ENCODE data around the gene C10orf71. TPM values are rescaled to one million over a fixed set of nuclear protein-coding genes. Genes with fewer than 3 reads are reported as not detected.

C10orf71 gene
- total RNA-seq, 5 donors from 2014 or later (not counting 1 experiment from before 2014, with no cell fraction given): not detected

- no peak overlapping the region for H3K4me3 Mint-ChIP-seq
- H3K9me3 ChIP-seq: no peaks in the 10 kb centered on the region
- ChIA-PET POLR2A (no interaction called here), CTCF (no interaction called here)
- no peaks in the 10 kb centered on the region for H3K36me3 ChIP-seq (ENCODE audit: control insufficient read depth in 2 of 2, extremely low read depth in 1 of 2, insufficient read depth in 1 of 2, low read length in 1 of 2)
- no peak for ATAC-seq (replicated peaks in 1 of 4)
- no peak overlapping the region for H3K27ac Mint-ChIP-seq
- no peaks in the 10 kb centered on the region for H3K36me3 Mint-ChIP-seq
- H3K4me1 ChIP-seq (ENCODE audit: control insufficient read depth in 1 of 2, extremely low read depth in 1 of 2, insufficient read depth in 2 of 2, low read length in 2 of 2): peaks cover 14 to 23% of the 10 kb centered on the region in 2 experiments
- H3K27ac ChIP-seq (ENCODE audit: low read length): no peak overlapping the region
- no peak overlapping the region for H3K4me3 ChIP-seq (ENCODE audit: control insufficient read depth in 1 of 2, extremely low read depth in 1 of 2, low read length in 1 of 2)
- WGBS (ENCODE audit: insufficient coverage): no CpG with 5 or more reads among the region's 3 CpGs
- peaks cover 0 to 5% (median 3%) of the 10 kb centered on the region in 3 donors for H3K4me1 Mint-ChIP-seq
- peaks cover 0 to 6% of the 10 kb centered on the region in 2 donors for H3K27me3 Mint-ChIP-seq
- H3K27me3 ChIP-seq (replicated peaks in 1 of 2; ENCODE audit: control insufficient read depth in 2 of 2, extremely low read depth in 1 of 2, insufficient read depth in 2 of 2, low read length in 1 of 2): peaks cover 0 to 9% of the 10 kb centered on the region in 2 experiments
- no peak for DNase-seq
- H3K9me3 Mint-ChIP-seq: no peaks in the 10 kb centered on the region
Measured at GRCh38 chr10:49255883-49256282, 43.1 kb upstream of the C10orf71 start.

GRCh38 chr10:49257154-49257553 lies 41.8 kb upstream of the C10orf71 start:
- Histone ChIP-seq H3K4me3 (ENCODE audit: control insufficient read depth in 1 of 2, extremely low read depth in 1 of 2, low read length in 1 of 2) (no peak overlapping the region), H3K9me3 (no peaks in the 10 kb centered on the region), H3K27me3 (replicated peaks in 1 of 2; ENCODE audit: control insufficient read depth in 2 of 2, extremely low read depth in 1 of 2, insufficient read depth in 2 of 2, low read length in 1 of 2) (peaks cover 0 to 9% of the 10 kb centered on the region in 2 experiments), H3K27ac (ENCODE audit: low read length) (no peak overlapping the region), H3K36me3 (ENCODE audit: control insufficient read depth in 2 of 2, extremely low read depth in 1 of 2, insufficient read depth in 1 of 2, low read length in 1 of 2) (no peaks in the 10 kb centered on the region), H3K4me1 (ENCODE audit: control insufficient read depth in 1 of 2, extremely low read depth in 1 of 2, insufficient read depth in 2 of 2, low read length in 2 of 2) (peaks cover 14 to 23% of the 10 kb centered on the region in 2 experiments)
- Mint-ChIP-seq H3K36me3 (no peaks in the 10 kb centered on the region), H3K4me1 (peaks cover 0 to 5% (median 3%) of the 10 kb centered on the region in 3 donors), H3K27ac (no peak overlapping the region), H3K9me3 (no peaks in the 10 kb centered on the region), H3K4me3 (no peak overlapping the region), H3K27me3 (peaks cover 0 to 6% of the 10 kb centered on the region in 2 donors)
- CTCF ChIA-PET: no interaction called here
- POLR2A ChIA-PET: no interaction called here
- ATAC-seq (replicated peaks in 1 of 4) (no peak), DNase-seq (no peak)
- WGBS (ENCODE audit: insufficient coverage): no CpG with 5 or more reads among the region's 1 CpG

- H3K4me1 Mint-ChIP-seq: peaks cover 0 to 5% (median 3%) of the 10 kb centered on the region in 3 donors
- ChIA-PET POLR2A (no interaction called here), CTCF (no interaction called here)
- DNase-seq: no peak
- H3K27me3 Mint-ChIP-seq: peaks cover 0 to 6% of the 10 kb centered on the region in 2 donors
- no peaks in the 10 kb centered on the region for H3K36me3 Mint-ChIP-seq
- H3K4me3 ChIP-seq (ENCODE audit: control insufficient read depth in 1 of 2, extremely low read depth in 1 of 2, low read length in 1 of 2): no peak overlapping the region
- peaks cover 0 to 9% of the 10 kb centered on the region in 2 experiments for H3K27me3 ChIP-seq (replicated peaks in 1 of 2; ENCODE audit: control insufficient read depth in 2 of 2, extremely low read depth in 1 of 2, insufficient read depth in 2 of 2, low read length in 1 of 2)
- 78% methylated on average over 8 of the region's 11 CpGs for WGBS (ENCODE audit: insufficient coverage)
- no peak overlapping the region for H3K27ac Mint-ChIP-seq
- H3K36me3 ChIP-seq (ENCODE audit: control insufficient read depth in 2 of 2, extremely low read depth in 1 of 2, insufficient read depth in 1 of 2, low read length in 1 of 2): no peaks in the 10 kb centered on the region
- H3K9me3 Mint-ChIP-seq: no peaks in the 10 kb centered on the region
- no peak overlapping the region for H3K27ac ChIP-seq (ENCODE audit: low read length)
- no peaks in the 10 kb centered on the region for H3K9me3 ChIP-seq
- H3K4me3 Mint-ChIP-seq: no peak overlapping the region
- H3K4me1 ChIP-seq (ENCODE audit: control insufficient read depth in 1 of 2, extremely low read depth in 1 of 2, insufficient read depth in 2 of 2, low read length in 2 of 2): peaks cover 14 to 23% of the 10 kb centered on the region in 2 experiments
- ATAC-seq (replicated peaks in 1 of 4): no peak
Measured at GRCh38 chr10:49257626-49258349, 41.2 kb upstream of the C10orf71 start.

GRCh38 chr10:49258350-49258683 lies 40.7 kb upstream of the C10orf71 start:
- Histone ChIP-seq H3K4me3 (ENCODE audit: control insufficient read depth in 1 of 2, extremely low read depth in 1 of 2, low read length in 1 of 2) (no peak overlapping the region), H3K36me3 (ENCODE audit: control insufficient read depth in 2 of 2, extremely low read depth in 1 of 2, insufficient read depth in 1 of 2, low read length in 1 of 2) (no peaks in the 10 kb centered on the region), H3K27me3 (replicated peaks in 1 of 2; ENCODE audit: control insufficient read depth in 2 of 2, extremely low read depth in 1 of 2, insufficient read depth in 2 of 2, low read length in 1 of 2) (peaks cover 0 to 9% of the 10 kb centered on the region in 2 experiments), H3K27ac (ENCODE audit: low read length) (no peak overlapping the region), H3K9me3 (no peaks in the 10 kb centered on the region), H3K4me1 (ENCODE audit: control insufficient read depth in 1 of 2, extremely low read depth in 1 of 2, insufficient read depth in 2 of 2, low read length in 2 of 2) (peaks cover 14 to 20% of the 10 kb centered on the region in 2 experiments)
- ChIA-PET POLR2A (no interaction called here), CTCF (no interaction called here)
- no peaks in the 10 kb centered on the region for H3K36me3 Mint-ChIP-seq
- H3K4me3 Mint-ChIP-seq: no peak overlapping the region
- ATAC-seq (replicated peaks in 1 of 4): no peak
- peaks cover 0 to 6% of the 10 kb centered on the region in 2 donors for H3K27me3 Mint-ChIP-seq
- DNase-seq: no peak
- H3K9me3 Mint-ChIP-seq: no peaks in the 10 kb centered on the region
- H3K4me1 Mint-ChIP-seq: peaks cover 0 to 5% (median 3%) of the 10 kb centered on the region in 3 donors
- no peak overlapping the region for H3K27ac Mint-ChIP-seq

- no peak overlapping the region for H3K27ac Mint-ChIP-seq
- H3K27me3 ChIP-seq (replicated peaks in 1 of 2; ENCODE audit: control insufficient read depth in 2 of 2, extremely low read depth in 1 of 2, insufficient read depth in 2 of 2, low read length in 1 of 2): peaks cover 0 to 4% of the 10 kb centered on the region in 2 experiments
- H3K4me3 ChIP-seq (ENCODE audit: control insufficient read depth in 1 of 2, extremely low read depth in 1 of 2, low read length in 1 of 2): no peak overlapping the region
- POLR2A ChIA-PET: no interaction called here
- WGBS (ENCODE audit: insufficient coverage): 94% methylated on average over 2 of the region's 4 CpGs
- peaks cover 0 to 6% of the 10 kb centered on the region in 2 donors for H3K27me3 Mint-ChIP-seq
- H3K9me3 ChIP-seq: no peaks in the 10 kb centered on the region
- no peaks in the 10 kb centered on the region for H3K36me3 Mint-ChIP-seq
- no peaks in the 10 kb centered on the region for H3K36me3 ChIP-seq (ENCODE audit: control insufficient read depth in 2 of 2, extremely low read depth in 1 of 2, insufficient read depth in 1 of 2, low read length in 1 of 2)
- ATAC-seq (replicated peaks in 1 of 4) (no peak), DNase-seq (no peak)
- peaks cover 0 to 3% (median 2%) of the 10 kb centered on the region in 3 donors for H3K4me1 Mint-ChIP-seq
- no peak overlapping the region for H3K4me3 Mint-ChIP-seq
- no peak overlapping the region for H3K27ac ChIP-seq (ENCODE audit: low read length)
- CTCF ChIA-PET: no interaction called here
- H3K4me1 ChIP-seq (ENCODE audit: control insufficient read depth in 1 of 2, extremely low read depth in 1 of 2, insufficient read depth in 2 of 2, low read length in 2 of 2): no peaks in the 10 kb centered on the region
- peaks cover 11 to 15% (median 13%) of the 10 kb centered on the region in 3 donors for H3K9me3 Mint-ChIP-seq
Measured at GRCh38 chr10:49260644-49261296, 38.2 kb upstream of the C10orf71 start.

- H3K27ac ChIP-seq (ENCODE audit: low read length): no peak overlapping the region
- no peak for DNase-seq
- H3K4me1 Mint-ChIP-seq: no peaks in the 10 kb centered on the region
- ATAC-seq (replicated peaks in 1 of 4): no peak
- CTCF ChIA-PET: no interaction called here
- no peaks in the 10 kb centered on the region for H3K36me3 ChIP-seq (ENCODE audit: control insufficient read depth in 2 of 2, extremely low read depth in 1 of 2, insufficient read depth in 1 of 2, low read length in 1 of 2)
- no peaks in the 10 kb centered on the region for H3K9me3 ChIP-seq
- no peak overlapping the region for H3K4me3 ChIP-seq (ENCODE audit: control insufficient read depth in 1 of 2, extremely low read depth in 1 of 2, low read length in 1 of 2)
- no peak overlapping the region for H3K27ac Mint-ChIP-seq
- 74% methylated on average over 3 of the region's 3 CpGs for WGBS (ENCODE audit: insufficient coverage)
- POLR2A ChIA-PET: no interaction called here
- H3K27me3 ChIP-seq (replicated peaks in 1 of 2; ENCODE audit: control insufficient read depth in 2 of 2, extremely low read depth in 1 of 2, insufficient read depth in 2 of 2, low read length in 1 of 2): peaks cover 0 to 4% of the 10 kb centered on the region in 2 experiments
- no peaks in the 10 kb centered on the region for H3K4me1 ChIP-seq (ENCODE audit: control insufficient read depth in 1 of 2, extremely low read depth in 1 of 2, insufficient read depth in 2 of 2, low read length in 2 of 2)
- no peak overlapping the region for H3K4me3 Mint-ChIP-seq
- peaks cover 22 to 27% (median 22%) of the 10 kb centered on the region in 3 donors for H3K9me3 Mint-ChIP-seq
- no peaks in the 10 kb centered on the region for H3K36me3 Mint-ChIP-seq
- H3K27me3 Mint-ChIP-seq: peaks cover 0 to 6% of the 10 kb centered on the region in 2 donors
Measured at GRCh38 chr10:49263591-49263990, 35.4 kb upstream of the C10orf71 start.
